Mucosa of gallbladder (tissue), 1 donor: Measurements from ENCODE around the gene POFUT1. TPM values are rescaled to one million over a fixed set of nuclear protein-coding genes. Genes with fewer than 3 reads are reported as not detected.
A peak's percentile ranks its signal among the peaks of the same experiment; 100 is the strongest.
"Not testable (repeated sequence)": the region's sequence is repeated elsewhere in the genome, so short reads cannot be mapped to it uniquely, and the experiment has no call there.

Experiments used
- DNase-seq: peaks from one replicate; pipeline ENCODE4 v3.0.0-alpha.2; 2020; ENCODE audit warnings: low spot score
- total RNA-seq: library from RNA; stranded (reverse); gene quantifications from one replicate; pipeline ENCODE4 v1.2.1, GENCODE V29; 2021
- donor health status: DM: no; HTN: no; CAD: no.

POFUT1 gene
- 35.4 TPM for total RNA-seq

DNA sequence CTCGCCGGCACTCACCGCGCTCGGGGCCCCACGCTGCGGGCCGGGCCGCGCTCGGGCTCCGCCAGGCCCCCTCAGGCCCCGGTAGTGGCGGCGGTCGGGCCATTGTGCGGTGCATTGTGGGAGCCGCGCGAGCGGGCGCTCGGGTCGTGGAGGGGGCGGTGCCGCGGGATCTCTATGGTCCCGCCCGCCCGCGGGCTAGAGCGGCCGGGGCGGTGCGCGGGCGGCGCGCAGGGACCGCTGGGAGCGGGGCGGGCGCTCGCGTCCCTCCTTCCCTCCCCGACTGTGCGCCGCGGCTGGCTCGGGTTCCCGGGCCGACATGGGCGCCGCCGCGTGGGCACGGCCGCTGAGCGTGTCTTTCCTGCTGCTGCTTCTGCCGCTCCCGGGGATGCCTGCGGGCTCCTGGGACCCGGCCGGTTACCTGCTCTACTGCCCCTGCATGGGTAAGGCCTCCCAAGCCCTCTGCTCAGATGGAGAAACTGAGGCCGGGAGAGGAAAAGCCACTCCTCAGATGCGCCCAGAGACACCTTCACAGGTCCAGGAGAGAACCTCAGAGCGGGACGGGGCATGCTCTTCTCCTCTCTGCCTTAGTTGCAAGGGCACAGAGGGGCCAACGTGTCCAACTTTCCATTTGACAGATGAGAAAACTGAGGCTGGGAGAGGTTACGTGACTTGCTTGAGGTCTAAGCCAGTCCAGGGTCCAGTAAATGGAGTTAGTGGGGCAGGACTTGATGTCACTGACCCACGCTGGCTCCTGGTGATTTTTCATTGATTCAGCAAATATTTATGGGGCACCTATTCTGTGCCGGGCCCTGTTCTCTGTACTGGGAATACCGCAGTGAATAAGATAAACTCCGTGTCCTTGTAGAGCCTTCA lies at the start of gene POFUT1, which contains the start of gene PLAGL2:
POFUT1 (plus strand) TSS at position 255 of the 873 bp plus-strand sequence; CDS start at position 317, 62 bp downstream.
PLAGL2 (minus strand) TSS at position 118 of the 873 bp plus-strand sequence. CDS start 5,565 bp downstream, outside the sequence.
- DNase-seq = peak; percentile 92

- no peak for DNase-seq
These were observed 49.3 kb upstream of the POFUT1 start for GRCh38 chr20:32158351-32158750.

- no peak for DNase-seq
These were observed 48.6 kb upstream of the POFUT1 start for GRCh38 chr20:32158943-32159660.

DNA sequence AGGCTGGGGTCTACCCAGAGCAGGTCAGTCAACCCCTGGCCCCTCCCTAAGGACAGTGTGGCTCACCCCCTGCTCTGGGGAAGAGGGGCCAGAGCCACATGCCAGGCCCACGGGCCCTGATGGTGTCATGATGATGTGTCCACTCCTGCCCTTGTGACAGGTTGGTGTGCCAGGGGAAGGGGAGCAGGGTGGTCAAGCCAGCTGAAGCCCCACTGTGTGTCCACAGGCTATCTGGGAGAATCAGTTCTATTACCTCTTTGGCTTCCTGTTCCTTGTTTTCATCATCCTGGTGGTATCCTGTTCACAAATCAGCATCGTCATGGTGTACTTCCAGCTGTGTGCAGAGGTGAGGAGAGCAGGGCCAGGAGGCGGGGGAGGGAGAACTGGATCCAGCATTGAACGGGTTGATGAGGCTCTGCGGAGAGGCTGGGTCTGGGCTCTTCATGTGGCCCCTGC lies 47.9 kb upstream of the POFUT1 start:
- no peak for DNase-seq

DNA sequence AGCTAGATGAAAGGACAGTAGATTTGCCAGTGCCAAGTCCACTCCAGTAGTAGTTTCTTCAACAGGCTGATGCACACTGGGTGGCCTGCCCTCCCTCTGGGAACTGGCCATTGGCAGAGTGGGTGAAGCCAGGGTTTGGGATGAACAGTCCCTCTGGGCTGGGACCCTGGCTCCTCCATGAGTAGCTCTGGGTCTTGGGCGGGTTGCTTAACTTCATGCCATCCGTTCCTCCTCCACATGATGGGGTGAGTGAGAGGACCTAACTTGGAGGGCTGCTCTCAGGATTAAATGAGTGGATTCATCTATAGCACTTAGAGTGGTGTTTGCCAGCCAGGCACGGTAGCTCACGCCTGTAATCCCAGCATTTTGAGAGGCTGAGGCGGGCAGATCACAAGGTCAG lies 47.3 kb upstream of the POFUT1 start:
- DNase-seq = no peak

- DNase-seq = no peak
These were observed 45.3 kb upstream of the POFUT1 start for GRCh38 chr20:32162351-32162750.

DNA sequence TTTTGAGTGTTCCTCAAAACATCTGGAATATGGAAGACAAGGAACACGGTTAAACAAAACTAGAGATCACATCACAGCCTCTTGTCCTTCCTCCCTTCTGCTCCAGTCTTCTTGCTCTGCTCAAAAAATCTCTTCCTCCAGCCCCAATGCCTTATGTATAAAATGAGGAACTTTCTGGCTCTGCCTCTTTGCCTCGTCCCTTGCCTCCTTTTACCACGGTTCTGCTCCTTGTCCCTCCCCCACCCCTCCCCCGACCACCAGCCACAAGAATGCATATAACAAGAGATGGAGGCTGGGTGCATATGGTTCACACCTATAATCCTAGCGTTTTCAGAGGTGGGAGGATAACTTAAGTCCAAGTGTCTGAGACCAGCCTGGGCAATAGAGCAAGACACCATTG lies 43.7 kb upstream of the POFUT1 start:
- no peak for DNase-seq

DNA sequence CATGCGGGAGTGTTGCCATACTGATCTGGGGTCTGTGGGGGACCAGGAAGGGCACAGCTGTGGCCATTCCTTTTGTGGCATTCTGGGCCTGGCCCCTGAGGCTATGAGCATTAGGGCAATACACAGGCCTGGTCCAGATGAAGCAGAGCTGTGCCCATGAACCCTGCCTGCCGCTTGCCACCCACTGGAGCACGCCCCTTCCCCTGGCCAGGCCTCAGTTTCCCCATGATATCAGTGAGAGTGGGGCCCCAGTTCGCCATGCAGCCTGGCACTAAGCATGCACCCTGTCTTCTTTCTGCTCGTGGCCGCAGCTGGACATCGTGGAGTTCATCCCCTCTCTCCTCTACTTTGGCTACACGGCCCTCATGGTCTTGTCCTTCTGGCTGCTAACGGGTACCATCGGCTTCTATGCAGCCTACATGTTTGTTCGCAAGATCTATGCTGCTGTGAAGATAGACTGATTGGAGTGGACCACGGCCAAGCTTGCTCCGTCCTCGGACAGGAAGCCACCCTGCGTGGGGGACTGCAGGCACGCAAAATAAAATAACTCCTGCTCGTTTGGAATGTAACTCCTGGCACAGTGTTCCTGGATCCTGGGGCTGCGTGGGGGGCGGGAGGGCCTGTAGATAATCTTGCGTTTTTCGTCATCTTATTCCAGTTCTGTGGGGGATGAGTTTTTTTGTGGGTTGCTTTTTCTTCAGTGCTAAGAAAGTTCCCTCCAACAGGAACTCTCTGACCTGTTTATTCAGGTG lies 42.5 kb upstream of the POFUT1 start:
- DNase-seq = no peak

DNA sequence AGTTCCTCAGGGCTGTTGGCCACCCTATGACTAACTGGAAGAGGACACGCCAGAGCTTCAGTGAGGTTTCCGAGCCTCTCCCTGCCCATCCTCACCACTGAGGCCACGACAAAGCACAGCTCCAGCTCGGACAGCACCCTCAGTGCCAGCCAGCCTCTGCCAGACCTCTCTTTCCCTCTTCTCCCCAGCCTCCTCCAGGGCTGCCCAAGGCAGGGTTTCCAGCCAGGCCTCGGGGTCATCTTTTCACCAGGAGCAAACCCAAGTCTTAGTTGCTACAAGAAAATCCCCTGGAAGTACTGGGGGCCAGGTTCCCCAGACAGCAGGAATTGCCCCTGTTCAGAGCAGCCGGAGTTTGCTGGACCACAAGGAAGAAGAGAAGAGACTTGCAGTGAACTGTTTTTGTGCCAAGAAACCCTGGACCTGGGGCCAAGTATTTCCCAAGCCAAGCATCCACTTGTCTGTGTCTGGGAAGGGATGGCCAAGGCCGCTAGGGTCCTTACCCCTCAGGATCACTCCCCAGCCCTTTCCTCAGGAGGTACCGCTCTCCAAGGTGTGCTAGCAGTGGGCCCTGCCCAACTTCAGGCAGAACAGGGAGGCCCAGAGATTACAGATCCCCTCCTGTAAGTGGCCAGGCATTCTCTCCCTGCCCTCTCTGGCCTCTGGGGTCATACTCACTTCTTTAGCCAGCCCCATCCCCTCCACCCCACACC lies 41.7 kb upstream of the POFUT1 start:
- DNase-seq = no peak

GRCh38 chr20:32167552-32167951 lies 40.1 kb upstream of the POFUT1 start:
- DNase-seq = no peak

- no peak for DNase-seq
These were observed 39.3 kb upstream of the POFUT1 start for GRCh38 chr20:32168184-32168910.

DNA sequence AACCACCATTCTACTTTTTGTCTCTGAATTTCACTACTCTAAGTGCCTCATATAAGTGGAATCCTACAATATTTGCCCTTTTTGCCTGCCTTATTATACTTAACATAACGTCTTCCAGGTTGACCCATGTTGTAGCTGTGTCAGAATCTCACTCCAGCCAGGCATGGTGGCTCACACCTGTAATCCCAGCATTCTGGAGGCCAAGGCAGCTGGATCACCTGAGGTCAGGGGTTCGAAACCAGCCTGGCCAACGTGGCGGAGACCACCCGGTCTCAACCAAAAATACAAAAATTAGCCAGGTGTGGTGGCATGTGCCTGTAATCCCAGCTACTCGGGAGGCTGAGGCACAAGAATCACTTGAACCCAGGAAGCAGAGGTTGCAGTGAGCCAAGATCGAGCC lies 30.0 kb upstream of the POFUT1 start:
- not testable (repeated sequence) for DNase-seq

GRCh38 chr20:32179515-32179914 lies 28.2 kb upstream of the POFUT1 start:
- no peak for DNase-seq

DNA sequence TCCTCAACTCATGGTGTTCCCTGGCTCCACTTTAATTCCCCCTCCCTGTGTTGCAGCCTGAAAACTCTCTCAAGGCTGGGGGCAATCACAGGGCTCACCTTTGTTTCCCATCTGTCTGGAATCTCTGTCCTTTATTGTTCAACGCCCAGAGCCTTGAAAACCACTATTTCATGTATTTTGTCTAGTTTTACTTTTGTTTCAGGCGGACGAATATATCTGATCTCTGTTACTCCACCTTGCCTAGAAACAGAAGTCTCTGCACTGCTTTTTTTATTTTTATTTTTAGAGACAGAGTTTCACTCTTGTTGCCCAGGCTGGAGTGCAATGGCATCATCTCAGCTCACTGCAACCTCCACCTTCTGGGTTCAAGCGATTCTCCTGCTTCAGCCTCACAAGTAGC lies 27.7 kb upstream of the POFUT1 start:
- DNase-seq = no peak

DNA sequence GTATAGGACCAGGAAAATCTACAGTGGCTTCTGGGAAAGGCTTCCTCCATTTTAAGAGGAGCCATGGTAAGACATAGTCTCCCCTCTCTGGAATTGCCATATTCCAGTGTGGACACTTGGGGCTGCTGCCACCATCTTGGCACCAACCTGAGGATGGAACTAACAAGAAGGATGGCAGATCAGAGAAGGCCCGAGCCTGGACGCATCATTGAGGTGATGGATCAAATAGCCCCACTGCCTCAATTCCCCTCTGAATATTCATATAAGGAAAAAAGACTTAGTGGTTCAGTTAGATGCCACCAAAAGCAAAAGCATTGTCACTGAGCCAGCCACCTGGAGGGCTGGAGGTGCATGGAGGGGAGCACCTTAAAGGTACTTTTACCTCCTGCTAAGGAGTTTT lies 26.1 kb upstream of the POFUT1 start:
- no peak for DNase-seq

- no peak for DNase-seq
These were observed 23.6 kb upstream of the POFUT1 start for GRCh38 chr20:32183947-32184635.

DNA sequence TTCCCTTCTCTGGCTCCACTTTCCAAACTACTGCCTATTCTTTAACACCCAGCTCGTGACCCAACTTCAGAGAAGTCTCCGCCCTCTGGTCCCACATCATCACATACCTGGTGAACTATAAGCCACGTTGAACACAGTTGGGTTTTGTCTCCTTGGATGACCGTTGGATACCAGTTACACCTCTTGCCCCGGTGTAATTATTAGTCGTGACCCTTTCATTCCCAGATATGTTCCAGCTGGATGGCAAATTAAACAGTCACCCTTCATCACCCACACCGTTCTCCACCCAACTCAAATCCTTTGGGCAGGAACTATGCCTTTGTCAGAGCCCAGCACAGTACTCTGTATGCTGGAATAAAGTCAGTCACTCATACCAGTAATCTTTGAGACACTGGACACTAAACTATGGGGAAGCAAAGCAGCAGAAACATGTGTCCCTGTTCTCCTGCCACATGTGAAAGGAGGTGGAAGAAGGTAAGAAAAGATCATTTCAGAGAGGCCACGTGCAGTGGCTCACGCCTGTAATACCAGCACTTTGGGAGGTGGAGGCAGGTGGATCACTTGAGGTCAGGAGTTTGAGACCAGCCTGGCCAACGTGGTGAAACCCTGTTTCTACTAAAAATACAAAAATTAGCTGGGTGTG lies 22.6 kb upstream of the POFUT1 start:
- no peak for DNase-seq

GRCh38 chr20:32186506-32186905 lies 21.2 kb upstream of the POFUT1 start:
- DNase-seq = no peak

GRCh38 chr20:32188376-32189122 lies 19.1 kb upstream of the POFUT1 start:
- no peak for DNase-seq
